H1 (cell line): ENCODE results near the gene TAS1R1. TPM values are rescaled to one million over a fixed set of nuclear protein-coding genes. Genes with fewer than 3 reads are reported as not detected.

Experiments
- CTCF ChIA-PET: fragments of 300-600 bp; sonication (Branson Sonifier 250); formaldehyde crosslinking; loops from one replicate; lab custom pipeline; 2021; ENCODE audit not compliant: partially characterized antibody; lab: Charles Lee
- POLR2A ChIA-PET: fragments of 300-600 bp; sonication (Branson Sonifier 250); formaldehyde crosslinking; loops from one replicate; lab custom pipeline; 2021; ENCODE audit warnings: inconsistent platforms; ENCODE audit not compliant: partially characterized antibody; lab: Charles Lee
- DNase-seq, 2 experiments: peaks; one replicate each; pipeline versions ENCODE4 v3.0.0 to v3.0.0-alpha.2; 2010 to 2022; ENCODE audit warnings: low spot score in 2 of 2, low read depth in 1 of 2, mixed read lengths in 1 of 2
- FAIRE-seq: peaks from 2 replicates; lab custom pipeline; 2011; peaks lifted over from hg19 to GRCh38; lab: Jason Lieb, UNC
- H2AFZ ChIP-seq: 2 replicates; pipeline ENCODE4 v1.8.1; 2012; ENCODE audit warnings: low read length, inconsistent platforms
- H2AK5ac ChIP-seq: 2 replicates; pipeline ENCODE4 v1.6.1; 2013; ENCODE audit warnings: low read depth, low read length
- H2BK120ac ChIP-seq: replicated peaks from 2 replicates; pipeline ENCODE3; 2013; ENCODE audit warnings: low read depth, low read length, inconsistent platforms
- H2BK12ac ChIP-seq: 2 replicates; pipeline ENCODE4 v1.6.1; 2013; ENCODE audit warnings: low read depth, low read length
- H2BK15ac ChIP-seq: 2 replicates; pipeline ENCODE4 v1.6.1; 2013; ENCODE audit warnings: low read length
- H2BK20ac ChIP-seq: 2 replicates; pipeline ENCODE4 v1.6.1; 2013; ENCODE audit warnings: low read length
- H2BK5ac ChIP-seq: 2 replicates; pipeline ENCODE4 v1.6.1; 2013; ENCODE audit warnings: low read depth, low read length
- H3K14ac ChIP-seq: 2 replicates; pipeline ENCODE4 v1.6.1; 2013; ENCODE audit warnings: inconsistent platforms; ENCODE audit not compliant: insufficient read length
- H3K18ac ChIP-seq: 2 replicates; pipeline ENCODE4 v1.6.1; 2013; ENCODE audit warnings: low read length; ENCODE audit errors: extremely low read depth
- H3K23ac ChIP-seq: 2 replicates; pipeline ENCODE4 v1.6.1; 2013; ENCODE audit warnings: inconsistent platforms; ENCODE audit not compliant: insufficient read length
- H3K23me2 ChIP-seq: 2 replicates; pipeline ENCODE4 v1.6.1; 2013; ENCODE audit warnings: low read depth, low read length
- H3K27ac ChIP-seq: 2 replicates; pipeline ENCODE4 v1.6.1; 2011; ENCODE audit warnings: low read depth, low read length, inconsistent platforms
- H3K27me3 ChIP-seq, 4 experiments: replicated peaks in 1 of 4; 1 replicate in 1 of 4; 2 replicates in 3 of 4; pipeline versions ENCODE4 v1.6.1 to v1.8.1; 2011 to 2013; ENCODE audit warnings: low read length in 3 of 4, mild to moderate bottlenecking in 3 of 4, inconsistent platforms in 2 of 4, mixed read lengths in 2 of 4, moderate library complexity in 1 of 4; ENCODE audit not compliant: control insufficient read depth in 3 of 4, insufficient read depth in 3 of 4; ENCODE audit errors: extremely low read depth in 1 of 4
- H3K36me3 ChIP-seq, 4 experiments: 2 replicates each; pipeline versions ENCODE4 v1.6.1 to v1.8.1; 2011 to 2013; ENCODE audit warnings: mild to moderate bottlenecking in 4 of 4, low read length in 3 of 4, moderate library complexity in 2 of 4, control low read depth in 1 of 4, inconsistent platforms in 1 of 4; ENCODE audit not compliant: insufficient read depth in 4 of 4, control insufficient read depth in 2 of 4
- H3K4ac ChIP-seq: replicated peaks from 2 replicates; pipeline ENCODE3; 2013; ENCODE audit warnings: low read length, low read depth, mixed read lengths, inconsistent platforms; ENCODE audit not compliant: insufficient read length
- H3K4me1 ChIP-seq, 4 experiments: replicated peaks in 1 of 4; 1 replicate in 1 of 4; 2 replicates in 3 of 4; pipeline versions ENCODE4 v1.6.1 to v1.8.1; 2011 to 2013; ENCODE audit warnings: low read length in 3 of 4, inconsistent platforms in 2 of 4, mixed read lengths in 1 of 4; ENCODE audit not compliant: insufficient read depth in 4 of 4, control insufficient read depth in 3 of 4
- H3K4me2 ChIP-seq, 2 experiments: 2 replicates each; pipeline versions ENCODE4 v1.6.1 to v1.8.1; 2011 to 2013; ENCODE audit warnings: low read depth in 2 of 2, low read length in 2 of 2, control low read depth in 1 of 2, inconsistent platforms in 1 of 2, mild to moderate bottlenecking in 1 of 2; ENCODE audit not compliant: insufficient read depth in 1 of 2
- H3K4me3 ChIP-seq, 4 experiments: fragments of 200-600, 300-600 bp in 1 of 4; sonication (generic), shearing (Covaris generic), sonication (Bioruptor Twin) in 1 of 4; 2 replicates each; pipeline versions ENCODE4 v1.5.1 to v1.8.1; 2011 to 2016; ENCODE audit warnings: low read length in 4 of 4, low read depth in 3 of 4, control low read depth in 2 of 4, inconsistent platforms in 2 of 4, mild to moderate bottlenecking in 2 of 4, mixed read lengths in 1 of 4, moderate library complexity in 1 of 4; ENCODE audit not compliant: insufficient read depth in 2 of 4; ENCODE audit errors: extremely low read depth in 1 of 4
- H3K56ac ChIP-seq: replicated peaks from 2 replicates; pipeline ENCODE3; 2013; ENCODE audit warnings: low read depth, mild to moderate bottlenecking, mixed read lengths, low read length, inconsistent platforms; ENCODE audit not compliant: insufficient read length
- H3K79me1 ChIP-seq: 2 replicates; pipeline ENCODE4 v1.6.1; 2013; ENCODE audit warnings: low read depth, low read length, control low read depth
- H3K79me2 ChIP-seq, 2 experiments: 2 replicates each; pipeline versions ENCODE4 v1.6.1 to v1.8.1; 2012 to 2013; ENCODE audit warnings: low read length in 2 of 2, mild to moderate bottlenecking in 2 of 2, inconsistent platforms in 1 of 2; ENCODE audit not compliant: insufficient read depth in 2 of 2, control insufficient read depth in 1 of 2
- H3K9ac ChIP-seq, 4 experiments: replicated peaks in 1 of 4; 1 replicate in 1 of 4; 2 replicates in 3 of 4; pipeline versions ENCODE4 v1.6.1 to v1.8.1; 2011 to 2013; ENCODE audit warnings: low read depth in 3 of 4, low read length in 3 of 4, control low read depth in 2 of 4, mild to moderate bottlenecking in 2 of 4, moderate library complexity in 2 of 4, inconsistent platforms in 1 of 4; ENCODE audit errors: extremely low read depth in 1 of 4
- H3K9me3 ChIP-seq, 2 experiments: 2 replicates each; pipeline versions ENCODE4 v1.6.1 to v1.8.1; 2012 to 2013; ENCODE audit warnings: mild to moderate bottlenecking in 2 of 2, moderate library complexity in 2 of 2, control low read depth in 1 of 2, inconsistent platforms in 1 of 2, low read depth in 1 of 2, low read length in 1 of 2, mixed read lengths in 1 of 2; ENCODE audit not compliant: insufficient read depth in 2 of 2
- H4K20me1 ChIP-seq, 2 experiments: replicated peaks in 1 of 2; 2 replicates each; pipeline versions ENCODE3 to v1.8.1; 2011 to 2013; ENCODE audit warnings: inconsistent platforms in 2 of 2, low read length in 2 of 2, mild to moderate bottlenecking in 1 of 2; ENCODE audit not compliant: insufficient read depth in 2 of 2, control insufficient read depth in 1 of 2
- H4K5ac ChIP-seq: 2 replicates; pipeline ENCODE4 v1.6.1; 2013; ENCODE audit warnings: low read length, low read depth, mixed read lengths, inconsistent platforms; ENCODE audit not compliant: insufficient read length
- H4K8ac ChIP-seq: 2 replicates; pipeline ENCODE4 v1.8.0; 2013; ENCODE audit warnings: mild to moderate bottlenecking, moderate library complexity, low read length, inconsistent platforms; ENCODE audit not compliant: insufficient read depth; ENCODE audit errors: extremely low read depth
- H4K91ac ChIP-seq: replicated peaks from 2 replicates; pipeline ENCODE3; 2013; ENCODE audit warnings: low read length, mixed read lengths, inconsistent platforms; ENCODE audit not compliant: insufficient read length
- BACH1 ChIP-seq: IDR thresholded peaks from 2 replicates; pipeline ENCODE4 v1.6.1; 2012; ENCODE audit warnings: low read length, improper control_type of control experiment
- CBX8 ChIP-seq: fragments of 300-800, 300-1000 bp; sonication (generic); IDR thresholded peaks from 2 replicates; pipeline ENCODE4 v1.7.1; 2016; ENCODE audit warnings: low read depth, low read length, borderline replicate concordance
- EGR1 ChIP-seq: IDR thresholded peaks from 2 replicates; pipeline ENCODE4 v1.6.1; 2011; ENCODE audit warnings: low read depth, low read length, borderline replicate concordance
- GABPA ChIP-seq: IDR thresholded peaks from 2 replicates; pipeline ENCODE4 v1.6.1; 2011; ENCODE audit warnings: mild to moderate bottlenecking, low read length, moderate library complexity, borderline replicate concordance; ENCODE audit not compliant: insufficient read depth
- HDAC6 ChIP-seq: IDR thresholded peaks from one replicate; pipeline ENCODE4 v1.7.1; 2012; ENCODE audit warnings: low read depth, mild to moderate bottlenecking, inconsistent platforms, low read length, moderate library complexity
- KDM1A ChIP-seq: fragments of 200-600, 300-600 bp; sonication (generic); IDR thresholded peaks from 2 replicates; pipeline ENCODE4 v1.7.1; 2016; ENCODE audit warnings: mild to moderate bottlenecking, low read length, borderline replicate concordance
- MAFK ChIP-seq: IDR thresholded peaks from 2 replicates; pipeline ENCODE4 v1.6.1; 2012; ENCODE audit warnings: low read depth, mild to moderate bottlenecking, improper control_type of control experiment, low read length
- MAX ChIP-seq: IDR thresholded peaks from 2 replicates; pipeline ENCODE4 v1.6.1; 2012; ENCODE audit warnings: inconsistent platforms
- RAD21 ChIP-seq, 2 experiments: IDR thresholded peaks in 1 of 2; conservative IDR thresholded peaks in 1 of 2; 2 replicates each; pipeline ENCODE4 v1.6.1; 2011; ENCODE audit warnings: low read depth in 2 of 2, low read length in 2 of 2, improper control_type of control experiment in 1 of 2, inconsistent platforms in 1 of 2, mild to moderate bottlenecking in 1 of 2, moderate library complexity in 1 of 2
- RBBP5 ChIP-seq: IDR thresholded peaks from 2 replicates; pipeline ENCODE4 v1.7.1; 2012; ENCODE audit warnings: low read depth, mild to moderate bottlenecking, inconsistent platforms, low read length, moderate library complexity, borderline replicate concordance
- SIX5 ChIP-seq: IDR thresholded peaks from 2 replicates; pipeline ENCODE4 v1.6.1; 2011; ENCODE audit warnings: mild to moderate bottlenecking, low read depth, low read length
- SP4 ChIP-seq: IDR thresholded peaks from 2 replicates; pipeline ENCODE4 v1.6.1; 2012; ENCODE audit warnings: low read length, inconsistent platforms
- TCF12 ChIP-seq: IDR thresholded peaks from 2 replicates; pipeline ENCODE4 v1.6.1; 2011; ENCODE audit warnings: low read depth, mild to moderate bottlenecking, low read length
- WGBS, 2 experiments: shearing (Covaris generic) in 1 of 2; methylation state at CpG; one replicate each; pipeline versions ENCODE4 v1.1.6 to v1.1.7; 2013 to 2015; ENCODE audit warnings: low lambda C conversion rate in 2 of 2, mixed read lengths in 2 of 2, inconsistent platforms in 1 of 2, low coverage in 1 of 2, missing lambda C conversion rate in 1 of 2; ENCODE audit not compliant: insufficient replicate concordance in 2 of 2, insufficient coverage in 1 of 2, insufficient read length in 1 of 2; ENCODE audit errors: extremely low coverage in 1 of 2, missing lambda C conversion rate in 1 of 2; 5-methylcytosine and 5-hydroxymethylcytosine counted together
- polyA plus RNA-seq, 7 experiments: library from polyadenylated mRNA; depleted of rRNA in 3 of 7; stranded (reverse) in 5 of 7; unstranded in 2 of 7; fragments of >200 nt in 5 of 7; fragments of 200-250 nt in 2 of 7; gene quantifications; 1 replicate in 5 of 7; 2 replicates in 1 of 7; 4 replicates in 1 of 7; pipeline versions ENCODE4 v1.2.1 to v1.2.3, GENCODE V29; 2011 to 2013; ENCODE audit warnings: missing spikeins in 2 of 7, mixed read lengths in 2 of 7
- total RNA-seq: library from RNA; stranded (reverse); fragmentation: NEBNext Ultra II Directional; extraction: Animal tissue kit (Norgen Biotek cat#: 25700); gene quantifications from 2 replicates; pipeline ENCODE4 v1.2.1, GENCODE V29; 2021

The TAS1R1 gene
- total and polyA plus RNA-seq, 2 of the 8 experiments (the other 6 are each of a cell fraction or from before 2014, with no cell fraction given): 0.26 TPM; not detected in 1

- H4K5ac ChIP-seq: no peak overlapping the region
- no peak overlapping the region for H3K18ac ChIP-seq
- FAIRE-seq (no peak), DNase-seq (no peak)
- no peak overlapping the region for H2BK20ac ChIP-seq
- no peak overlapping the region for H2BK15ac ChIP-seq
- no peak overlapping the region for H4K8ac ChIP-seq
- H2AFZ ChIP-seq: no peak overlapping the region
- H3K27ac ChIP-seq: no peak overlapping the region
- no peak overlapping the region for H2BK5ac ChIP-seq
- H3K14ac ChIP-seq: no peak overlapping the region
- H3K9ac ChIP-seq: no peak overlapping the region; a peak in 3 of 7 replicates
- no peaks in the 10 kb centered on the region for H3K79me2 ChIP-seq
- H4K91ac ChIP-seq: no peak overlapping the region
- 91% methylated on average over 24 of the region's 24 CpGs; no CpG with 5 or more reads in 1 of the 2 experiments for WGBS, 2 experiments
- H4K20me1 ChIP-seq: peaks cover 2 to 34% of the 10 kb centered on the region in 2 experiments
- H3K4me2 ChIP-seq: no peak overlapping the region
- H2BK120ac ChIP-seq: no peak overlapping the region
- peaks cover 0 to 37% (median 10%) of the 10 kb centered on the region in 4 experiments; a peak in 7 of 8 replicates for H3K36me3 ChIP-seq
- H3K23ac ChIP-seq: no peak overlapping the region
- no peaks in the 10 kb centered on the region for H3K27me3 ChIP-seq
- no peak overlapping the region for H3K4ac ChIP-seq
- no peaks in the 10 kb centered on the region for H3K23me2 ChIP-seq
- H2BK12ac ChIP-seq: no peak overlapping the region
- no peak overlapping the region for H3K4me3 ChIP-seq
- no peaks in the 10 kb centered on the region for H3K4me1 ChIP-seq
- peaks cover 4% of the 10 kb centered on the region for H3K79me1 ChIP-seq
- CTCF ChIA-PET: interaction anchor here (0.8 to 2.1 kb wide), 8 partner anchors 8 to 57 kb away, joined by 3 to 11 read pairs (median 4); no protein-coding TSS in a partner anchor
- no peak overlapping the region for H2AK5ac ChIP-seq
- no peaks in the 10 kb centered on the region for H3K9me3 ChIP-seq
- POLR2A ChIA-PET: interaction anchor here (0.7 to 17.4 kb wide), 5 partner anchors 9 to 41 kb away, joined by 3 to 196 read pairs (median 6); partner anchors contain the start of genes KLHL21 and ZBTB48
- no peak overlapping the region for H3K56ac ChIP-seq
- TF ChIP-seq TCF12: no peak
- TF ChIP-seq CBX8: no peak
- TF ChIP-seq KDM1A: no peak
- TF ChIP-seq MAFK: no peak
- no peak for TF ChIP-seq MAX
- TF ChIP-seq EGR1: no peak
- TF ChIP-seq RAD21 (IDR thresholded peaks at IDR 0.05 in 1 of 2, conservative IDR thresholded peaks at IDR 0.05 in 1 of 2; ENCODE audit: low read depth in 2 of 2, low read length in 2 of 2): no peak
- TF ChIP-seq RBBP5: no peak
- no peak for TF ChIP-seq SP4
- no peak for TF ChIP-seq SIX5
- TF ChIP-seq BACH1: no peak
- TF ChIP-seq GABPA: no peak
- no peak for TF ChIP-seq HDAC6
These were observed 33.9 kb downstream of the TAS1R1 start for GRCh38 chr1:6588893-6589520.
